ENCODE data around the gene OGT.
"Not testable (repeated sequence)": the region's sequence is repeated elsewhere in the genome, so short reads cannot be mapped to it uniquely, and the experiment has no call there.

The OGT gene

GRCh38 chrX:71599965-71600364 lies 67.1 kb downstream of the OGT start:
- Histone ChIP-seq H3K9ac (ENCODE audit: low read length) (no peak overlapping the region), H3K4me1 (ENCODE audit: control insufficient read depth, insufficient read depth, low read length) (no peaks in the 10 kb centered on the region), H3K9me3 (ENCODE audit: control insufficient read depth, low read length) (peaks cover 19% of the 10 kb centered on the region), H3K36me3 (ENCODE audit: control insufficient read depth, insufficient read depth, low read length, severe bottlenecking) (peaks cover 86% of the 10 kb centered on the region), H3K4me3 (ENCODE audit: low read length) (no peak overlapping the region), H3K27me3 (replicated peaks; ENCODE audit: control insufficient read depth, insufficient read depth, low read length) (no peaks in the 10 kb centered on the region)
- DNase-seq (ENCODE audit: low read depth), result no peak

DNA sequence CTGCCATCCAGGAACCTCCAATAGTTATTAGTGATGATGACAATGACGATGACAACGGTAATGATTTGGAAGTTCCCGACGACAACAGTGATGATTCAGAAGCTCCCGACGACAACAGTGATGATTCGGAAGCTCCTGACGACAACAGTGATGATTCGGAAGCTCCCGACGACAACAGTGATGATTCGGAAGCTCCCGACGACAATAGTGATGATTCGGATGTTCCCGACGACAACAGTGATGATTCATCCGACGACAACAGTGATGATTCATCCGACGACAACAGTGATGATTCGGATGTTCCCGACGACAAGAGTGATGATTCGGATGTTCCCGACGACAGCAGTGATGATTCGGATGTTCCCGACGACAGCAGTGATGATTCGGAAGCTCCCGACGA lies 70.7 kb downstream of the OGT start:
- H3K9ac ChIP-seq (ENCODE audit: low read length), result no peak overlapping the region
- DNase-seq (ENCODE audit: low read depth), result no peak
- peaks cover 87% of the 10 kb centered on the region for H3K36me3 ChIP-seq (ENCODE audit: control insufficient read depth, insufficient read depth, low read length, severe bottlenecking)
- H3K4me1 ChIP-seq (ENCODE audit: control insufficient read depth, insufficient read depth, low read length), result no peaks in the 10 kb centered on the region
- peaks cover 37% of the 10 kb centered on the region for H3K9me3 ChIP-seq (ENCODE audit: control insufficient read depth, low read length)
- H3K4me3 ChIP-seq (ENCODE audit: low read length), result no peak overlapping the region
- H3K27me3 ChIP-seq (replicated peaks; ENCODE audit: control insufficient read depth, insufficient read depth, low read length), result no peaks in the 10 kb centered on the region

DNA sequence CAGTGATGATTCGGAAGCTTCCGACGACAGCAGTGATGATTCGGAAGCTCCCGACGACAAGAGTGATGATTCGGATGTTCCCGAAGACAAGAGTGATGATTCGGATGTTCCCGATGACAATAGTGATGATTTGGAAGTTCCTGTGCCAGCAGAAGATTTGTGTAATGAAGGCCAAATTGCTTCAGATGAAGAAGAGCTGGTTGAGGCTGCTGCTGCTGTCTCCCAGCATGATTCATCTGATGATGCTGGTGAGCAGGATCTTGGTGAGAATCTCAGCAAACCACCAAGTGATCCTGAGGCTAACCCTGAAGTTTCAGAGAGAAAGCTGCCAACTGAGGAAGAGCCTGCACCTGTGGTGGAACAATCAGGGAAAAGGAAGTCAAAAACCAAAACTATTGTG lies 71.2 kb downstream of the OGT start:
- Histone ChIP-seq H3K27me3 (replicated peaks; ENCODE audit: control insufficient read depth, insufficient read depth, low read length) (no peaks in the 10 kb centered on the region), H3K4me1 (ENCODE audit: control insufficient read depth, insufficient read depth, low read length) (no peaks in the 10 kb centered on the region), H3K9ac (ENCODE audit: low read length) (no peak overlapping the region), H3K9me3 (ENCODE audit: control insufficient read depth, low read length) (peaks cover 39% of the 10 kb centered on the region), H3K4me3 (ENCODE audit: low read length) (no peak overlapping the region), H3K36me3 (ENCODE audit: control insufficient read depth, insufficient read depth, low read length, severe bottlenecking) (peaks cover 90% of the 10 kb centered on the region)
- DNase-seq (ENCODE audit: low read depth), result no peak

GRCh38 chrX:71604796-71605568 lies 72.1 kb downstream of the OGT start:
- Histone ChIP-seq H3K4me1 (ENCODE audit: control insufficient read depth, insufficient read depth, low read length) (no peaks in the 10 kb centered on the region), H3K4me3 (ENCODE audit: low read length) (no peak overlapping the region), H3K27me3 (replicated peaks; ENCODE audit: control insufficient read depth, insufficient read depth, low read length) (no peaks in the 10 kb centered on the region), H3K9me3 (ENCODE audit: control insufficient read depth, low read length) (peaks cover 39% of the 10 kb centered on the region), H3K9ac (ENCODE audit: low read length) (no peak overlapping the region), H3K36me3 (ENCODE audit: control insufficient read depth, insufficient read depth, low read length, severe bottlenecking) (peaks cover 90% of the 10 kb centered on the region)
- DNase-seq (ENCODE audit: low read depth), result no peak

- H3K36me3 ChIP-seq (ENCODE audit: control insufficient read depth, insufficient read depth, low read length, severe bottlenecking), result peaks cover 89% of the 10 kb centered on the region
These were observed 73.8 kb downstream of the OGT start for GRCh38 chrX:71606536-71607216.

GRCh38 chrX:71607488-71607887 lies 74.6 kb downstream of the OGT start:
- Histone ChIP-seq H3K4me3 (ENCODE audit: low read length) (no peak overlapping the region), H3K9me3 (ENCODE audit: control insufficient read depth, low read length) (peaks cover 51% of the 10 kb centered on the region), H3K4me1 (ENCODE audit: control insufficient read depth, insufficient read depth, low read length) (no peaks in the 10 kb centered on the region), H3K9ac (ENCODE audit: low read length) (no peak overlapping the region), H3K27me3 (replicated peaks; ENCODE audit: control insufficient read depth, insufficient read depth, low read length) (no peaks in the 10 kb centered on the region), H3K36me3 (ENCODE audit: control insufficient read depth, insufficient read depth, low read length, severe bottlenecking) (peaks cover 89% of the 10 kb centered on the region)
- no peak for DNase-seq (ENCODE audit: low read depth)

More at GRCh38 chrX:71606536-71607216, 73.8 kb downstream of the OGT start:
- H3K9me3 ChIP-seq (ENCODE audit: control insufficient read depth, low read length), result peaks cover 51% of the 10 kb centered on the region
- H3K4me1 ChIP-seq (ENCODE audit: control insufficient read depth, insufficient read depth, low read length), result no peaks in the 10 kb centered on the region
- no peak overlapping the region for H3K9ac ChIP-seq (ENCODE audit: low read length)
- no peaks in the 10 kb centered on the region for H3K27me3 ChIP-seq (replicated peaks; ENCODE audit: control insufficient read depth, insufficient read depth, low read length)
- H3K4me3 ChIP-seq (ENCODE audit: low read length), result no peak overlapping the region
- DNase-seq (ENCODE audit: low read depth), result no peak

- H3K4me3 ChIP-seq (ENCODE audit: low read length), result no peak overlapping the region
- H3K36me3 ChIP-seq (ENCODE audit: control insufficient read depth, insufficient read depth, low read length, severe bottlenecking), result peaks cover 92% of the 10 kb centered on the region
- H3K9ac ChIP-seq (ENCODE audit: low read length), result no peak overlapping the region
- peaks cover 2% of the 10 kb centered on the region for H3K27me3 ChIP-seq (replicated peaks; ENCODE audit: control insufficient read depth, insufficient read depth, low read length)
- H3K9me3 ChIP-seq (ENCODE audit: control insufficient read depth, low read length), result peaks cover 46% of the 10 kb centered on the region
- H3K4me1 ChIP-seq (ENCODE audit: control insufficient read depth, insufficient read depth, low read length), result no peaks in the 10 kb centered on the region
- DNase-seq (ENCODE audit: low read depth), result no peak
These were observed 76.3 kb downstream of the OGT start for GRCh38 chrX:71609095-71609750.

- DNase-seq (ENCODE audit: low read depth), result not testable (repeated sequence)
These were observed 78.8 kb downstream of the OGT start for GRCh38 chrX:71611736-71612135.

GRCh38 chrX:71612256-71612655 lies 79.4 kb downstream of the OGT start:
- no peak for DNase-seq (ENCODE audit: low read depth)
- no peak overlapping the region for H3K4me3 ChIP-seq (ENCODE audit: low read length)
- peaks cover 74% of the 10 kb centered on the region for H3K36me3 ChIP-seq (ENCODE audit: control insufficient read depth, insufficient read depth, low read length, severe bottlenecking)
- peaks cover 2% of the 10 kb centered on the region for H3K27me3 ChIP-seq (replicated peaks; ENCODE audit: control insufficient read depth, insufficient read depth, low read length)
- no peak overlapping the region for H3K9ac ChIP-seq (ENCODE audit: low read length)
- H3K9me3 ChIP-seq (ENCODE audit: control insufficient read depth, low read length), result peaks cover 33% of the 10 kb centered on the region
- H3K4me1 ChIP-seq (ENCODE audit: control insufficient read depth, insufficient read depth, low read length), result no peaks in the 10 kb centered on the region

More at GRCh38 chrX:71611736-71612135, 78.8 kb downstream of the OGT start:
- not testable (repeated sequence) for H3K27me3 ChIP-seq (replicated peaks; ENCODE audit: control insufficient read depth, insufficient read depth, low read length); H3K4me1 ChIP-seq (ENCODE audit: control insufficient read depth, insufficient read depth, low read length); H3K9ac ChIP-seq (ENCODE audit: low read length); H3K4me3 ChIP-seq (ENCODE audit: low read length)
- H3K36me3 ChIP-seq (ENCODE audit: control insufficient read depth, insufficient read depth, low read length, severe bottlenecking), result peaks cover 79% of the 10 kb centered on the region
- H3K9me3 ChIP-seq (ENCODE audit: control insufficient read depth, low read length), result peaks cover 38% of the 10 kb centered on the region

GRCh38 chrX:71615056-71615455 lies 82.2 kb downstream of the OGT start:
- no peak overlapping the region for H3K9ac ChIP-seq (ENCODE audit: low read length)

DNA sequence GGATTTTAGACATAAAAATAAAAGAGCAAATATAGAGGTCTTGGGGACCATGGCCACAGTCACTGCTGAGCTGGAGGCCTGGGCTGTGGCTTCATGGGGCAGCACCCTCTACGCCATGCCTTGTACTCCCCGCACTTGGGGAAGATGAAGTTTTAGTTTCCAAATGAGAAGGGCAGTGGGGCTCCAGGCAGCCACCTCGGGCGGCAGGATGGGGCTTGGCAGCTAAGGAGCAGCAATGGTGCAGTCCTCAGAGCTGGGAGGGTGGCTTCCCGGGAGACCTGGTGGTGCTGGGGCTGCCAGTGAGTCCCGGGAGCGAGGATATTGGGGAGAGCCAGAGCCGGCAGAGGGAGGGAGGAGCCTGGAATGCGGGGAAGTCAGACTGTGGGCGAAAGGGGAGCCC lies 83.0 kb downstream of the OGT start:
- Histone ChIP-seq H3K4me1 (ENCODE audit: control insufficient read depth, insufficient read depth, low read length) (no peaks in the 10 kb centered on the region), H3K9ac (ENCODE audit: low read length) (no peak overlapping the region), H3K9me3 (ENCODE audit: control insufficient read depth, low read length) (peaks cover 25% of the 10 kb centered on the region), H3K27me3 (replicated peaks; ENCODE audit: control insufficient read depth, insufficient read depth, low read length) (peaks cover 2% of the 10 kb centered on the region), H3K36me3 (ENCODE audit: control insufficient read depth, insufficient read depth, low read length, severe bottlenecking) (peaks cover 41% of the 10 kb centered on the region), H3K4me3 (ENCODE audit: low read length) (no peak overlapping the region)
- no peak for DNase-seq (ENCODE audit: low read depth)

More at GRCh38 chrX:71615056-71615455, 82.2 kb downstream of the OGT start:
- Histone ChIP-seq H3K9me3 (ENCODE audit: control insufficient read depth, low read length) (peaks cover 30% of the 10 kb centered on the region), H3K4me3 (ENCODE audit: low read length) (no peak overlapping the region), H3K36me3 (ENCODE audit: control insufficient read depth, insufficient read depth, low read length, severe bottlenecking) (peaks cover 48% of the 10 kb centered on the region), H3K4me1 (ENCODE audit: control insufficient read depth, insufficient read depth, low read length) (no peaks in the 10 kb centered on the region), H3K27me3 (replicated peaks; ENCODE audit: control insufficient read depth, insufficient read depth, low read length) (peaks cover 2% of the 10 kb centered on the region)
- no peak for DNase-seq (ENCODE audit: low read depth)

All from adipocyte (in vitro differentiated cells).